ENCODE measurements around the gene CCN2.

The CCN2 gene

GRCh38 chr6:131946404-131946991 lies 4.7 kb downstream of the CCN2 start:
- H3K4me3 ChIP-seq (ENCODE audit: low read length) = no peak overlapping the region
- no peak for DNase-seq (ENCODE audit: low read depth)
- no peak for TF ChIP-seq CTCF (IDR thresholded peaks at IDR 0.05; ENCODE audit: insufficient read depth, low read depth, low read length, missing control alignments)

- TF ChIP-seq CTCF (IDR thresholded peaks at IDR 0.05; ENCODE audit: insufficient read depth, low read depth, low read length, missing control alignments) = no peak
- H3K4me3 ChIP-seq (ENCODE audit: low read length) = no peak overlapping the region
- no peak for DNase-seq (ENCODE audit: low read depth)
Observed at GRCh38 chr6:131945971-131946370, 5.2 kb downstream of the CCN2 start.

- DNase-seq (ENCODE audit: low read depth) = peak; percentile 62
- TF ChIP-seq CTCF (IDR thresholded peaks at IDR 0.05; ENCODE audit: insufficient read depth, low read depth, low read length, missing control alignments) = no peak
- H3K4me3 ChIP-seq (ENCODE audit: low read length) = no peak overlapping the region
Observed at GRCh38 chr6:131937703-131938631, 13.2 kb downstream of the CCN2 start.

- no peak for TF ChIP-seq CTCF (IDR thresholded peaks at IDR 0.05; ENCODE audit: insufficient read depth, low read depth, low read length, missing control alignments)
- DNase-seq (ENCODE audit: low read depth) = no peak
- H3K4me3 ChIP-seq (ENCODE audit: low read length) = no peak overlapping the region
Observed at GRCh38 chr6:131937226-131937625, 13.9 kb downstream of the CCN2 start.

- no peak for DNase-seq (ENCODE audit: low read depth)
- no peak overlapping the region for H3K4me3 ChIP-seq (ENCODE audit: low read length)
- TF ChIP-seq CTCF (IDR thresholded peaks at IDR 0.05; ENCODE audit: insufficient read depth, low read depth, low read length, missing control alignments) = no peak
Observed at GRCh38 chr6:131936156-131936555, 15.0 kb downstream of the CCN2 start.

GRCh38 chr6:131931063-131931750 lies 20.0 kb downstream of the CCN2 start:
- no peak for TF ChIP-seq CTCF (IDR thresholded peaks at IDR 0.05; ENCODE audit: insufficient read depth, low read depth, low read length, missing control alignments)
- no peak overlapping the region for H3K4me3 ChIP-seq (ENCODE audit: low read length)
- no peak for DNase-seq (ENCODE audit: low read depth)

Measured in epithelial cell of esophagus (primary cell).